ENCODE measurements around the gene C2CD4C. TPM values are rescaled to one million over a fixed set of nuclear protein-coding genes. Genes with fewer than 3 reads are reported as not detected.
"Not testable (repeated sequence)": the region's sequence is repeated elsewhere in the genome, so short reads cannot be mapped to it uniquely, and the experiment has no call there.

Gene C2CD4C
- total RNA-seq, 1 donor from 2014 or later, result 1.7 TPM

DNA sequence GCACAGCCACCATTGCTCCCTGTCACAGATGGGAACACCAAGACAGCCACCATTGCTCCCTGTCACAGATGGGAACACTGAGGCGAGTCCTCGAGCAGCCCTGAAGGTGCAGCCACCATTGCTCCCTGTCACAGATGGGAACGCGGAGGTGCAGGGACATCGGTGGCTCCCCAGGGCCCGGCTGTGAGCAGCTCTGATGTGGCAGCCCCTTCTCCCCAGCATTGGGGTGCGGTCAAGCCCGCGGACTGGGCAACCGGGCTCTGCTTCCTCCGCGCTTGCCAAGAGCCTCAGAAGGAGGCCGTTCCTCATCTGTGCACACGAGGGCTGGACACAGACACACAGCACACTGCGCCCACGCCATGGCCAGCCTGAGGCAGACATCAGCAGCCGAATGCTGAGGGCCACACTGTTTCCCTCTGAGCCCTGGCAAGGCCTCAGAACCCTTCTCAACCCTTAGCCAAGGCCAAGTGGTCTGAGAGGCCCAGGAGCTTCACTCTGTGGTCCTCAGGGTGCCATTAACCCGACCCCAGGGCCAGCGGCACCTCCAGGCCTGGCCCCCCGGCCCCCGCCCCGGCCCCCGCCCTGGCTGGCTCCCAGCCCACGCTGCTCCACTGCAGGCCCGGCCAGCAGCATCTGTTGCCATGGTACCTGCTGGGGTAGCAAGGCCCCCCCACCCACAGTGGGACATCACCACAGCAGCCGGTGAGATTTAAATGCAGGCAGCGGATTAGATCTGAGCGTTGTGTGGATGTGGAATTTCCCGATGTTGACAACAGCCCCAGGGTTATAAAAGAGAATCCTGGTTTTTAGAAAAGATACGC, 18.4 kb downstream of the C2CD4C start:
- no peak for ATAC-seq (ENCODE audit: poor library complexity)
- intact Hi-C loops (cut with DNase I), result no loop called here
- DNase-seq, result no peak

DNA sequence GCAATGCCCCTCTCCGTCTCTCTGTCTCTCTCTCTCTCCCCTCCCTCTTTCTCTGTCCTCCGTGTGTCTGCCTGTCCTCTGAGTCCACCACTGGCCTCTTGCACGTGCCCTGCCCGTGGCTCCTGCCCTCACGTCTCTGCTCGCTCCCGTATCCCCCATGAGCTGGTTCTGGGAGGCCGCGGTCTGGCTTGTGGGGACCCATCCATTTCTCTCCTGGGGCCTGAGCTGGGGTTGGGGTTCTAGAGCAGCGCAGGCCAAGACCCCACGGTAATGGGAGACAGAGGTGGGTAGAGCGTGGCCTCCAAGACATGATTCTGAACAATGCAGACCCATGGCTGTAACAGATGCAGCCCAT, 19.0 kb downstream of the C2CD4C start:
- no peak for DNase-seq
- ATAC-seq (ENCODE audit: poor library complexity), result no peak
- intact Hi-C loops (cut with DNase I), result no loop called here

DNA sequence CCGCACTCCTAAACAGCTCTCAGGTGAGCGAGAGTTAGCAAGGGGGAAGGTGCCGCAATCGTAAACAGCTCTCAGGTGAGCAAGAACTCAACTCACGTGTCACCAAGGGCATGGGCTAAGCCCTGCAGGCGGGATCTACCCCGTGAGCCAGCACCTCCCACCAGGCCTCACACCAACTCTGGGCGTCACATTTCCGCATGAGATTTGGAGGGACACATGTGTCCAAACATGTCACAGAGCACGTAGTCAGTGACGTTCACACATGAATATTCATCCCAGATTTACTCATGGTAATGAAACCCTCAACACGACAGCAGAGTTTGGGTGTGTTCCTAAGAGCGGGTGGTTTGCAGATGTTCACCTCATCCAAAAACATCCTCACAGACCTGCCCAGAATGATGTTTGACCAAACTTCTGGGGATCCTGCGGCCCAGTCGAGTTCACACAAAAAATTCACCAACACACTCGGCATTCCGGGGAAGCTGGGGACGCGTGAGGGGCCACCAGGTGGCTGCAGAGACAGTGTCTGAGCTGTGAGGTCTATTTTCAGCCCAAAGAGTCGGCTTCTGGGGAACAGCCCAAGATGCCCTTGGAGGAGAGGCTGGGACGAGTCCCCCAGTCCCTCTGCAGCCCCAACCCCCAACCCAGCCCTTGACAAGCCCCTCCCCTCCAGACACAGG, 19.6 kb downstream of the C2CD4C start:
- DNase-seq, result no peak
- intact Hi-C loops (cut with DNase I), result no loop called here
- ATAC-seq (ENCODE audit: poor library complexity), result no peak

DNA sequence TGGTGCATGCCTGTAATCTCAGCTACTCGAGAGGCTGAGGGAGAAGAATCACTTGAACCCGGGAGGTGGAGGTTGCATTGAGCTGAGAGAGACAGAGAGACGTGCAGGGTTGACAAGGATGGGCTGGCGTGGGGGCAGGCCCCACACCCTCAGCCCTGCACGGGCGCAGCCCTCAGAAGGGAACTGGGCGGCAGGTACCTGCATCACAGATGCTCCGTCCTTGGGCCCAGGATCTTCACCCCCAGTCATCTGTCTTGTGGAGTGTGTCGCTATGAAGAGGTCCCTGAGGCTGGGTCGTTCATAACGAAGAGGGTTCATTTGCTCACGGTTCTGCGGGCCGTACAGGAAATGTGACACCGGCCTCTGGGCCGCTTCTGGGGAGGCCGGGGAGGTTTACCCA, 20.3 kb downstream of the C2CD4C start:
- DNase-seq (no peak), ATAC-seq (ENCODE audit: poor library complexity) (no peak)
- intact Hi-C loops (cut with DNase I), result no loop called here

DNA sequence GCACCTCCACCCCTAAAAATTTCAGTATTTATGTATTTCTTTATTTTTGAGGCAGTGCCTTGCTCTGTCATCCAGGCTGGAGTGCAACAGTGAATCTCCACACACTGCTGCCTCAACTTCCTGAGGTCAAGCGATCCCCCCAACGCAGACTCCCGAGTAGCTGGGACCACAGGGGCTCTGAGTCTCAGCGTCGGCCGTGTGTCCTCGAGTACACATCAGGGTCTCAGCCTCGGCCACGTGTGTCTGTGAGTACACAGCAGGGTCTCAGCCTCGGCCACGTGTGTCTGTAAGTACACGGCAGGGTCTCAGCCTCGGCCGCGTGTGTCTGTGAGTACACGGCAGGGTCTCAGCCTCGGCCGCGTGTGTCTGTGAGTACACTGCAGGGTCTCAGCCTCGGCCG, 21.2 kb downstream of the C2CD4C start:
- no peak for ATAC-seq (ENCODE audit: poor library complexity)
- no peak for DNase-seq
- intact Hi-C loops (cut with DNase I), result no loop called here

DNA sequence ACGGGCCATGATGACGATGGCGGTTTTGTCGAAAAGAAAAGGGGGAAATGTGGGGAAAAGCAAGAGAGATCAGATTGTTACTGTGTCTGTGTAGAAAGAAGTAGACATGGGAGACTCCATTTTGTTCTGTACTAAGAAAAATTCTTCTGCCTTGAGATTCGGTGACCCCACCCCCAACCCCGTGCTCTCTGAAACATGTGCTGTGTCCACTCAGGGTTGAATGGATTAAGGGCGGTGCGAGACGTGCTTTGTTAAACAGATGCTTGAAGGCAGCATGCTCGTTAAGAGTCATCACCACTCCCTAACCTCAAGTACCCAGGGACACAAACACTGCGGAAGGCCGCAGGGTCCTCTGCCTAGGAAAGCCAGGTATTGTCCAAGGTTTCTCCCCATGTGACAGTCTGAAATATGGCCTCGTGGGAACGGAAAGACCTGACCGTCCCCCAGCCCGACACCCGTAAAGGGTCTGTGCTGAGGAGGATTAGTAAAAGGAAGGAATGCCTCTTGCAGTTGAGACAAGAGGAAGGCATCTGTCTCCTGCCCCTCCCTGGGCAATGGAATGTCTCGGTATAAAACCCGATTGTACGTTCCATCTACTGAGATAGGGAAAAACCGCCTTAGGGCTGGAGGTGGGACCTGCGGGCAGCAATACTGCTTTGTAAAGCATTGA, 22.2 kb downstream of the C2CD4C start:
- intact Hi-C loops (cut with DNase I); ATAC-seq (ENCODE audit: poor library complexity); DNase-seq: not testable (repeated sequence)

DNA sequence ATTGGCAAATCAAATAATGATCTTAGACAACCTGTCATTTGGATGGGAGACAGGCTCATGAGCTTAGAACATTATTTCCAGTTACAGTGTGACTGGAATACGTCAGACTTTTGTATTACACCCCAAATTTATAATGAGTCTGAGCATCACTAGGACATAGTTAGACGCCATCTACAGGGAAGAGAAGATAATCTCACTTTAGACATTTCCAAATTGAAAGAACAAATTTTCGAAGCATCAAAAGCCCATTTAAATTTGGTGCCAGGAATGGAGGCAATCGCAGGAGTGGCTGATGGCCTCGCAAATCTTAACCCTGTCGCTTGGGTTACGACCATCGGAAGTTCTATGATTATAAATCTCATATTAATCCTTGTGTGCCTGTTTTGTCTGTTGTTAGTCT, 22.8 kb downstream of the C2CD4C start:
- DNase-seq; ATAC-seq (ENCODE audit: poor library complexity); intact Hi-C loops (cut with DNase I): not testable (repeated sequence)

DNA sequence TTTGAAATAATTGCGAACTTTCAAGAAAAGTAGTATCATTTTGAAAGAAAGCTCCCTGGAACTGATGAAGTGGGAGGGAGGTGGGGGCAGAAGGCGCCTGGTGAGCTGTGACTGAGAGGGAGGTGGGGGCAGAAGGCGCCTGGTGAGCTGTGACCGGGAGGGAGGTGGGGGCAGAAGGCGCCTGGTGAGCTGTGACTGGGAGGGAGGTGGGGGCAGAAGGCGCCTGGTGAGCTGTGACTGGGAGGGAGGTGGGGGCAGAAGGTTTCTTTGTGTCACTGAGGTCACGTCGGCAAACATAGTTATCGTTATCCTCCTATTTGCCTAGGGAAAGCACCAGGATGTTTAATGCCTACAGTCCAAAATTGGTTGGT, 24.2 kb downstream of the C2CD4C start:
- ATAC-seq (ENCODE audit: poor library complexity) (no peak), DNase-seq (no peak)
- intact Hi-C loops (cut with DNase I), result loop anchor here (5.0 kb wide), 1 partner anchor 98 kb away; no protein-coding TSS in a partner anchor

DNA sequence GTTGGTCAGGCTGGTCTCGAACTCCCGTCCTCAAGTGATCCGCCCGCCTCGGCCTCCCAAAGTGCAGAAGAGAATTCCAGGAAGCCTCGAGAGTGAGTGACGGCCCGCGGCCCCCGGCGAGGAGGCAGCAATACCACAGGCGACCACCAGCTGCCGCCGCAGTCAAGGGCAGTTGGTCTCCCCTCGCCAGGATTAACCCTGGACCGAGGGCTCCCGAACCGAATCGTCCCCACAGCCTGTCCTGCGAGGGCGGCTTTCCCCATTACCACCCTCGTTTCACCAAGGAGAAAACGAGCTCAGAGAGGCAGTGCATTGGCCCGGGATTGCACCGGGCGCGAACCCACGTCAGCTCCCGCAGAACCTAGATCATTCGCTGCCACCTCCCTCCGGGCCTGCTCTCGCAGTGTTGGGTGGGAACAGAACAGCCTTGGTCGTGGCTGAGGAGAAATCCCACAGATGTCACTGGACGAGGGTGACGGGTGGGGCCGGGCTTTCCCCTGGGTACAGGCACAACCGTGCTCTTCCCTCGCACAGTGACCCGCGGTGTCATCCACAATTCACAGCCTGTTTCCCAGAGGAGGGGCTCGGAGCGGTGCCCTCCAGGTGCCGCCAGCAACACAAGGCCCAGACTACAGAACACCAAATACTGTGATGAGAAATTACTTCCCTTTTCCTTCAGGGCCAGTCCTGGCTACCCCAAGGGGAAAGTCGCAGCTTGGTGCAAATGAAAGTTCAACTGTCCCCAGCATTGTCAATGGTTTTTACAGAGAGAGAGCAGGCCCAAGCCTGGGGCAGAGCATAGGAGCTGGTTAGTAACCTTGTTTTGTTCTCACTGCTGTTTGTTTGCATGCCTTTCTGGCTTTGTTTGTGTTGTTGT, 24.8 kb downstream of the C2CD4C start:
- ATAC-seq (ENCODE audit: poor library complexity), result peak; percentile 74
- no peak for DNase-seq
- intact Hi-C loops (cut with DNase I), result loop anchor here (5.0 kb wide), 1 partner anchor 98 kb away; no protein-coding TSS in a partner anchor

DNA sequence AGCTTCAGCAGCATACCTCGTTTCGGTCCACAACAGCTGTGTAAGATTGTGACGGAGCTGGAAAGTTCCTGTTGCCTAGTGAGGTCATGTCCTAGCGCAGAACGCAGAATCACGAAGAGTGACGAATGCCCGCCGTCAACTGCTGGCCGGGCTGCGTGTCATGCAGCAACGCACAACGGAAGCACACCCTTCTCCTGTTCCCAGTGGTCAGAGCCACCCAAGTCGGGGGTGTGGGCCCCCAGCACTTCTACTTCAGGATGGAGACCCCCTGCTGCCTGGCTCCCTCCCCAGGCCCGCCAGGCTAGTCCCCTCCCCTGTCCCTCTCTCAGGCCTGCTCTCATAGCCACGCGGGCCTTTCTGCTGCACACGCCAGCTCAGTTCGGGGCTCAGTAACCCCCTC, 25.9 kb downstream of the C2CD4C start:
- ATAC-seq (ENCODE audit: poor library complexity) (no peak), DNase-seq (no peak)
- intact Hi-C loops (cut with DNase I), result loop anchor here (5.0 kb wide), 1 partner anchor 99 kb away; no protein-coding TSS in a partner anchor

DNA sequence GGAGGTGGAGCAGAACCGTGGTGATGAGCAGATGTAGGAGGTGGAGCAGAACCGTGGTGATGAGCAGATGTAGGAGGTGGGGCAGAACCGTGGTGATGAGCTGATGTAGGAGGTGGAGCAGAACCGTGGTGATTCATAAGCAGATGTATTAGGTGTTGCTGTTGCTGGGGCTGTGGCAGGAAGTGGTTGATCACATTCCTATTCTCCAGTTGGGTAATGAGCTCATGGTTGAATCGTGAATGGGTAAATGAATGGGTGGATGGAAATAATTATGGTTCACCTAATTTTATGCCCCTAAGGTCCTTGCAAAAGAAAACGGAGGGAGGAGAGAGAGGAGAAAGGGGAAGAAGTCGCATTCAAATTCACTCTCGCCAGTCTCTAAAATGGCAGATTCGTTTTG, 26.4 kb downstream of the C2CD4C start:
- DNase-seq, result not testable (repeated sequence)
- intact Hi-C loops (cut with DNase I), result loop anchor here (5.0 kb wide), 1 partner anchor 100 kb away; no protein-coding TSS in a partner anchor

DNA sequence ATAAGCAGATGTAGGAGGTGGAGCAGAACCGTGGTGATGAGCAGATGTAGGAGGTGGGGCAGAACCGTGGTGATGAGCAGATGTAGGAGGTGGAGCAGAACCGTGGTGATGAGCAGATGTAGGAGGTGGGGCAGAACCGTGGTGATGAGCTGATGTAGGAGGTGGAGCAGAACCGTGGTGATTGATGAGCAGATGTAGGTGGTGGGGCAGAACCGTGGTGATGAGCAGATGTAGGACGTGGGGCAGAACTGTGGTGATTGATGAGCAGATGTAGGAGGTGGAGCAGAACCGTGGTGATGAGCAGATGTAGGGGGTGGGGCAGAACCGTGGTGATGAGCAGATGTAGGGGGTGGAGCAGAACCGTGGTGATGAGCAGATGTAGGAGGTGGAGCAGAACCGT, 27.0 kb downstream of the C2CD4C start:
- not testable (repeated sequence) for DNase-seq; ATAC-seq (ENCODE audit: poor library complexity)
- intact Hi-C loops (cut with DNase I), result loop anchor here (5.0 kb wide), 1 partner anchor 100 kb away; no protein-coding TSS in a partner anchor

More for the DNA sequence above, 26.4 kb downstream of the C2CD4C start:
- ATAC-seq (ENCODE audit: poor library complexity), result not testable (repeated sequence)

DNA sequence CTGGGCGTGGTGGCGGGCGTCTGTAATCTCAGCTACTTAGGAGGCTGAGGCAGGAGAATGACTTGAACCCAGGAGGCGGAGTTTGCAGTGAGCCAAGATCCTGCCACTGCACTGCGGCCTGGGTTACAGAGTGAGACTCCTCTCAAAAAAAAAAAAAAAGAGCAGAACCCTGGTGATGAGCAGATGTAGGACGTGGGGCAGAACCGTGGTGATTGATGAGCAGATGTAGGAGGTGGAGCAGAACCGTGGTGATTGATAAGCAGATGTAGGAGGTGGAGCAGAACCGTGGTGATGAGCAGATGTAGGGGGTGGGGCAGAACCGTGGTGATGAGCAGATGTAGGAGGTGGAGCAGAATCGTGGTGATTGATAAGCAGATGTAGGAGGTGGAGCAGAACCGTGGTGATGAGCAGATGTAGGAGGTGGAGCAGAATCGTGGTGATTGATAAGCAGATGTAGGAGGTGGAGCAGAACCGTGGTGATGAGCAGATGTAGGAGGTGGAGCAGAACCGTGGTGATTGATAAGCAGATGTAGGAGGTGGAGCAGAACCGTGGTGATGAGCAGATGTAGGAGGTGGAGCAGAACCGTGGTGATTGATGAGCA, 28.2 kb downstream of the C2CD4C start:
- not testable (repeated sequence) for DNase-seq; ATAC-seq (ENCODE audit: poor library complexity)
- intact Hi-C loops (cut with DNase I), result loop anchor here (5.0 kb wide), 1 partner anchor 102 kb away; no protein-coding TSS in a partner anchor

DNA sequence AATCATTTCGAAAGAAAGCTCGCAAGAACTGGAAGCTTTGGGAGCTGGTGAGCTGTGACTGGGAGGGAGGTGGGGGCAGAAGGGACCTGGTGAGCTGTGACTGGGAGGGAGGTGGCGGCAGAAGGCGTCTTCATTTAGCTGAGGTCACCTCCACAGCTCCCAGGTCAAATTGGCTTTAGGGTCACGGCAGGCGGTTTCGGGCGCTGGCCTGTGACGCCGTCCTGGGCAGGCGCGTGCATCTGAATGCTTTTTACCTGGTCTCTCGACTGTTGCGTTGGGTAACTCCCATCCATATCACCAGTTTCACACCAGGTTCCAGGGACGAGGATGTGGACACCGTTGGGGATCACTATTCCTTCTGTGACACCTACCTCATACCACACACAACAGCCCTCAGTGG, 29.2 kb downstream of the C2CD4C start:
- no peak for ATAC-seq (ENCODE audit: poor library complexity)
- intact Hi-C loops (cut with DNase I), result loop anchor here (5.0 kb wide), 1 partner anchor 103 kb away; no protein-coding TSS in a partner anchor
- DNase-seq, result no peak

DNA sequence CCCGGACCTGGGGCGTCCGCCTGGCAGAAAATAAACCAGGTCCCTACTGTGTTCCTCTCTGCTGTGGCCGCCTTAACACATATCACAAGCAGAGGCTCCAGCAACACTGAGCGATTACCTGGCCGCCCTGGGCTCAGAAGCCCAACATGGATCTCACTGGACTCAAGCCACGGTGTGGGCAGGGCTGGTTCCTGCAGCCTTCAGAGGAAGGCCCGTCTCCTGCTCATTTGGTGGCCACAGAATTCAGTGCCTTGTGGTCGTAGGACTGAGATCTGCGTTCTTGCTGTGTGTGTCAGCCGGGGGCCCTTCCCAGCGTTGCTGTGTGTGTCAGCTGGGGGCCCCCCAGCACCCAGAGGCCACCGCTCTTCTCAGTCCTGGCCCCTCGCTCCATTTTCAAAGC, 30.2 kb downstream of the C2CD4C start:
- DNase-seq (no peak), ATAC-seq (ENCODE audit: poor library complexity) (no peak)
- intact Hi-C loops (cut with DNase I), result no loop called here

DNA sequence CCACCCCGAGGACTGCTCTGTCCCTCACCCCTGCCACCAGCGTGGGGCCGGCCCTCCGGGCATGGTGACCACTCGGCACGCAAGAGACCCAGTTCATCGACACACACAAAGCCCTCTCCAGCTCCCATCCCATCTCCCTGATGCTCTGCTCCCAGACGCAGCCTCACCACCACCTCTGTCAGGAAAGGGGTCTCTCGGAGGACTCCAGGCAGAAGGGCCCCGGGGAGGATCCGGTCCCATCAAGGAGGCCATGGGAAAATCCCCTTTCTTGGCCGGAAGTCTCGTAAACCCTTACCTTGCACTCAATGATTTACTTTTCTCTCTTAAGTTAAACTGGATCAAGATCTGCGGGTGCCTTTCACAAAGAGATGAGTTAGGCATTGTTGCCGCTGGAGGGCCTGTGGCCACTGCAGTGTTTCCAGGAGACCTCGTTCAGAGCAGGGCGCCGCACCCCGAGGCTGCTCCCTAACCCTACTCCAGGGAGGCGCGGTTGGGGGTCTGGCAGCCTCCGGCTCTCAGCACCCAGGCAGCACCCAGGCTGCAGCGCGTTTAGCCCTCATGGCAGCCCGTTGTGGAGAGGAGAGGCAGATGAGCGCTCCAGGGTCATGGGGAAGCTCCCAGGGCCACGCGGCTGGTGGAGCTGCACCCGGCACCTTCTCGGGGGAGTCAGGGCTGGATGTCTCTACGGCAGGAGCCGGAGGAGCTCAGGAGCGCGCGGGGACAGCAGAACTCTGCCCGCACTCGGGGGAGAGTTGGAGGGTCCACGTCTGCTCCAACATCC, 31.0 kb downstream of the C2CD4C start:
- DNase-seq, result no peak
- no peak for ATAC-seq (ENCODE audit: poor library complexity)
- intact Hi-C loops (cut with DNase I), result no loop called here

DNA sequence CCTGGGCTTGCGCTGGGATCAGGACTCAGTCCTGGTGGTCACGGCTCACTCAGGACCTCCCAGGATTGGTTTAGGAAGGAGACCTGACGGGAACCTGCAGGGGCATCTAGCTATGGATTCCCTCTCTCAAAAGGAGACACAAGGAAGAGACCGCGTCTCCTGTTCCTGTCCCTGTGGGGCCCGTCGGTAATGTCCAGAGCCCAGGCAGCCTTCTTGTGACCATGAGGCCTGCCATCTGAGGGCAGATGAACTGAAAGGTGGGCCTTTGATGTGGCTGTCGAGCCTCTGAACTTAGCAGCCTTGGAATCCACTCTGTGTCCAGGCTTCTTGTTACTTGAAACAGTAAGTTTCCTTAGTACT, 32.9 kb downstream of the C2CD4C start:
- ATAC-seq (ENCODE audit: poor library complexity) (no peak), DNase-seq (no peak)
- intact Hi-C loops (cut with DNase I), result no loop called here

Measured in Right ventricle myocardium superior (tissue), 1 donor.